Endothelial cell of umbilical vein (primary cell): ENCODE data around the gene PRDM10. TPM values are rescaled to one million over a fixed set of nuclear protein-coding genes. Genes with fewer than 3 reads are reported as not detected.

Experiments
- BruUV-seq: library from RNA; stranded (reverse); fragments of 400-500 nt; replicated peaks from 2 replicates; lab custom pipeline; 2021; lab: Mats Ljungman, UMichigan
- CTCF ChIA-PET: fragments of 300-600, 350-600 bp; sonication (Branson Sonifier 250); formaldehyde crosslinking; loops from one replicate; lab custom pipeline; 2021; ENCODE audit warnings: antibody characterized with exemption, inconsistent platforms; lab: Charles Lee
- POLR2A ChIA-PET: fragments of 300-600, 350-600 bp; sonication (Branson Sonifier 250); formaldehyde crosslinking; loops from one replicate; lab custom pipeline; 2021; ENCODE audit warnings: antibody characterized with exemption, inconsistent platforms; lab: Charles Lee
- DNase-seq: peaks from one replicate; pipeline ENCODE4 v3.0.0-alpha.2; 2011; ENCODE audit warnings: low read depth, low spot score
- FAIRE-seq: peaks from 2 replicates; lab custom pipeline; 2011; peaks lifted over from hg19 to GRCh38; lab: Jason Lieb, UNC
- H2AFZ ChIP-seq: 2 replicates; pipeline ENCODE4 v1.6.0; 2012; ENCODE audit warnings: low read depth, low read length, control low read depth, inconsistent platforms
- H3K27ac ChIP-seq: 2 replicates; pipeline ENCODE4 v1.5.1; 2011; ENCODE audit warnings: low read depth, mild to moderate bottlenecking, control low read depth, low read length, moderate library complexity; ENCODE audit not compliant: insufficient read depth
- H3K27me3 ChIP-seq, 2 experiments: 2 replicates each; pipeline versions ENCODE4 v1.6.0 to v1.6.1; 2011; ENCODE audit warnings: low read length in 2 of 2, mixed read lengths in 1 of 2; ENCODE audit not compliant: control insufficient read depth in 2 of 2, insufficient read depth in 2 of 2
- H3K36me3 ChIP-seq, 2 experiments: 2 replicates in 1 of 2; 3 replicates in 1 of 2; pipeline ENCODE4 v1.5.1; 2011; ENCODE audit warnings: low read length in 2 of 2, mild to moderate bottlenecking in 1 of 2, moderate library complexity in 1 of 2; ENCODE audit not compliant: control insufficient read depth in 2 of 2, insufficient read depth in 2 of 2; ENCODE audit errors: extremely low read depth in 1 of 2
- H3K4me1 ChIP-seq: 3 replicates; pipeline ENCODE4 v1.5.1; 2011; ENCODE audit warnings: mild to moderate bottlenecking, low read length; ENCODE audit not compliant: control insufficient read depth, insufficient read depth; ENCODE audit errors: extremely low read depth
- H3K4me2 ChIP-seq: 2 replicates; pipeline ENCODE4 v1.6.1; 2011; ENCODE audit warnings: low read length, control low read depth, mixed read lengths; ENCODE audit not compliant: insufficient read depth
- H3K4me3 ChIP-seq, 3 experiments: fragments of 200-600 bp in 1 of 3; sonication (generic), shearing (Covaris generic) in 1 of 3; replicated peaks in 1 of 3; 2 replicates each; pipeline ENCODE4 v1.5.1; 2011 to 2016; ENCODE audit warnings: control low read depth in 3 of 3, low read length in 3 of 3, mild to moderate bottlenecking in 2 of 3, inconsistent platforms in 1 of 3, low read depth in 1 of 3, moderate library complexity in 1 of 3; ENCODE audit not compliant: insufficient read depth in 1 of 3
- H3K79me2 ChIP-seq: 2 replicates; pipeline ENCODE4 v1.6.0; 2012; ENCODE audit warnings: low read length, inconsistent platforms; ENCODE audit not compliant: control insufficient read depth, insufficient read depth
- H3K9ac ChIP-seq: replicated peaks from 2 replicates; pipeline ENCODE3; 2011; ENCODE audit warnings: low read length, control low read depth; ENCODE audit not compliant: insufficient read depth; ENCODE audit errors: extremely low read depth
- H3K9me1 ChIP-seq: replicated peaks from 3 replicates; pipeline ENCODE4 v1.6.0; 2011; ENCODE audit warnings: mild to moderate bottlenecking, low read length; ENCODE audit not compliant: control insufficient read depth, insufficient read depth; ENCODE audit errors: extremely low read depth
- H3K9me3 ChIP-seq: replicated peaks from 2 replicates; pipeline ENCODE4 v1.5.1; 2012; ENCODE audit warnings: low read length, inconsistent platforms; ENCODE audit not compliant: control insufficient read depth, insufficient read depth
- H4K20me1 ChIP-seq: replicated peaks from 2 replicates; pipeline ENCODE3; 2011; ENCODE audit warnings: mild to moderate bottlenecking, low read length; ENCODE audit not compliant: control insufficient read depth, insufficient read depth; ENCODE audit errors: extremely low read depth
- EZH2 ChIP-seq: IDR thresholded peaks from 2 replicates; pipeline ENCODE4 v1.6.1; 2012; ENCODE audit warnings: borderline replicate concordance, low read depth, mild to moderate bottlenecking, moderate library complexity, low read length, inconsistent platforms; ENCODE audit not compliant: severe bottlenecking
- FOS ChIP-seq: IDR thresholded peaks from 2 replicates; pipeline ENCODE4 v1.6.1; 2011; ENCODE audit warnings: mild to moderate bottlenecking, low read length, moderate library complexity, borderline replicate concordance; ENCODE audit not compliant: insufficient read depth
- GATA2 ChIP-seq: IDR thresholded peaks from 2 replicates; pipeline ENCODE4 v1.7.0; 2011; ENCODE audit warnings: low read depth, mild to moderate bottlenecking, moderate library complexity, mixed read lengths, low read length; ENCODE audit not compliant: insufficient read length, insufficient read depth
- JUN ChIP-seq: IDR thresholded peaks from 2 replicates; pipeline ENCODE4 v1.6.1; 2011; ENCODE audit warnings: borderline replicate concordance, low read depth; ENCODE audit not compliant: insufficient read length, insufficient read depth
- MYC ChIP-seq: IDR thresholded peaks from one replicate; pipeline ENCODE4 v1.6.1; 2011; ENCODE audit warnings: mild to moderate bottlenecking, low read depth, low read length
- POLR2A ChIP-seq: IDR thresholded peaks from 2 replicates; pipeline ENCODE4 v1.6.1; 2012; ENCODE audit warnings: low read depth, mild to moderate bottlenecking, control low read depth, low read length
- POLR2AphosphoS5 ChIP-seq: IDR thresholded peaks from 2 replicates; pipeline ENCODE4 v1.6.1; 2012; ENCODE audit warnings: low read depth, mild to moderate bottlenecking, control low read depth, low read length, moderate library complexity; ENCODE audit not compliant: insufficient read depth
- dilution Hi-C: fragments of 300-500 bp; cut with MboI; formaldehyde crosslinking; loops from one replicate; pipeline ENCODE4 v1.15.0; 2019; ENCODE audit warnings: low sequenced_read_pairs; ENCODE audit not compliant: extremely low pct_ligation_motif_present
- intact Hi-C: fragments of 100-400 bp; cut with micrococcal nuclease; formaldehyde crosslinking; loops from one replicate; pipeline ENCODE4 v1.10.0; 2022
- polyA plus RNA-seq, 4 experiments: library from polyadenylated mRNA; depleted of rRNA in 3 of 4; stranded (reverse) in 3 of 4; unstranded in 1 of 4; fragments of >200 nt; gene quantifications; 2 replicates each; pipeline versions ENCODE4 v1.2.1 to v1.2.3, GENCODE V29; 2011 to 2012; ENCODE audit warnings: missing spikeins in 1 of 4
- total RNA-seq: library from RNA; stranded (reverse); gene quantifications from 2 replicates; pipeline ENCODE4 v1.2.3, GENCODE V29; 2021
- TF ChIP-seq, protein P1 (sequence below), 2 donors: IDR thresholded peaks; 1 replicate in 1 of 2; 2 replicates in 1 of 2; pipeline ENCODE4 v1.5.1; 2011; ENCODE audit warnings: low read length in 2 of 2, mild to moderate bottlenecking in 2 of 2, moderate library complexity in 2 of 2, control low read depth in 1 of 2, inconsistent platforms in 1 of 2, low read depth in 1 of 2; ENCODE audit not compliant: insufficient read depth in 1 of 2; ENCODE audit errors: extremely low read depth in 1 of 2
- TF ChIP-seq, protein P2 (sequence below): IDR thresholded peaks from 2 replicates; pipeline ENCODE4 v1.6.1; 2011; ENCODE audit not compliant: insufficient read depth, insufficient read length

The PRDM10 gene
- total and polyA plus RNA-seq, 2 donors (not counting 3 experiments of a cell fraction or from before 2014, with no cell fraction given): 9.6 to 13.0 TPM

DNA sequence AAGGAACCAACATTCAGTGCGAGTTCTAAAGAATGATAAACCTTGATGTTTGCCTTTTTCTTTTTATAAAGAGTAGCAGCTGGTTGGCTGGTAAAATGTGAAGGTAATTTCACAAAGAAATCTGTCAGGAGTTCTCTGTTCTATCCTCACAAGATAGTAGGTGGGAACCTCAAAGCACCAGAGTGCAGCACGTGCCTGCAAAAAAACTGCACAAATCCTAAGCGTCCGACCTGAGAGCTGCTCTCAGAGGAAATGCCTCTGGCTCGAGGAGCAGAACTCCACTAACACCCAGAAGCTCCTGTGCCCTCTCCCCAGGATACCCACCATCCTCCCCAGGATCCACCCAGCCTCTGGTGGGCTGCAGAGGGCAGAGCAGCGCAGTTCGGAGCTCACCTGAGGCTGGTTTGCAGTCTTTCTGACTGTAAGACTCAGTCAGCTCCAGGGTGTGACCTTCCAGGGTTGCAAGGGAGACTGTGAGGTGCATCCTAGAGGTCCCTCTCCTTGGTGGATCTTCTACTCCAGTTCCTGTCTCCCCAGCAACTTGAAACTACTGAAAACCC, 23.5 kb downstream of the PRDM10 start:
- no peak overlapping the region for H3K4me2 ChIP-seq
- no peak for DNase-seq
- H2AFZ ChIP-seq: no peak overlapping the region
- H3K9me3 ChIP-seq: no peaks in the 10 kb centered on the region
- no peaks in the 10 kb centered on the region for H3K36me3 ChIP-seq
- no peak overlapping the region for H3K9ac ChIP-seq
- no peaks in the 10 kb centered on the region for H3K9me1 ChIP-seq
- H3K4me3 ChIP-seq: no peak overlapping the region
- no peaks in the 10 kb centered on the region for H4K20me1 ChIP-seq
- ChIA-PET POLR2A (no interaction called here), CTCF (interaction anchor here (1.1 kb wide), 1 partner anchor 56 kb away, joined by 3 read pairs; no protein-coding TSS in a partner anchor)
- TF ChIP-seq, protein P1, sequence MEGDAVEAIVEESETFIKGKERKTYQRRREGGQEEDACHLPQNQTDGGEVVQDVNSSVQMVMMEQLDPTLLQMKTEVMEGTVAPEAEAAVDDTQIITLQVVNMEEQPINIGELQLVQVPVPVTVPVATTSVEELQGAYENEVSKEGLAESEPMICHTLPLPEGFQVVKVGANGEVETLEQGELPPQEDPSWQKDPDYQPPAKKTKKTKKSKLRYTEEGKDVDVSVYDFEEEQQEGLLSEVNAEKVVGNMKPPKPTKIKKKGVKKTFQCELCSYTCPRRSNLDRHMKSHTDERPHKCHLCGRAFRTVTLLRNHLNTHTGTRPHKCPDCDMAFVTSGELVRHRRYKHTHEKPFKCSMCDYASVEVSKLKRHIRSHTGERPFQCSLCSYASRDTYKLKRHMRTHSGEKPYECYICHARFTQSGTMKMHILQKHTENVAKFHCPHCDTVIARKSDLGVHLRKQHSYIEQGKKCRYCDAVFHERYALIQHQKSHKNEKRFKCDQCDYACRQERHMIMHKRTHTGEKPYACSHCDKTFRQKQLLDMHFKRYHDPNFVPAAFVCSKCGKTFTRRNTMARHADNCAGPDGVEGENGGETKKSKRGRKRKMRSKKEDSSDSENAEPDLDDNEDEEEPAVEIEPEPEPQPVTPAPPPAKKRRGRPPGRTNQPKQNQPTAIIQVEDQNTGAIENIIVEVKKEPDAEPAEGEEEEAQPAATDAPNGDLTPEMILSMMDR (IDR thresholded peaks at IDR 0.05; ENCODE audit: extremely low read depth in 1 of 2, insufficient read depth in 1 of 2, low read depth in 1 of 2, low read length in 2 of 2): no peak
- TF ChIP-seq, protein P2, sequence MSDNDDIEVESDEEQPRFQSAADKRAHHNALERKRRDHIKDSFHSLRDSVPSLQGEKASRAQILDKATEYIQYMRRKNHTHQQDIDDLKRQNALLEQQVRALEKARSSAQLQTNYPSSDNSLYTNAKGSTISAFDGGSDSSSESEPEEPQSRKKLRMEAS: no peak
- TF ChIP-seq MYC (no peak), POLR2A (no peak), FOS (no peak), JUN (no peak), GATA2 (no peak), POLR2AphosphoS5 (no peak), EZH2 (no peak)
- intact Hi-C loops: no loop called here
- no peaks in the 10 kb centered on the region for H3K79me2 ChIP-seq
- H3K27ac ChIP-seq: no peak overlapping the region
- no peaks in the 10 kb centered on the region for H3K27me3 ChIP-seq
- dilution Hi-C loops: no loop called here
- no peak for FAIRE-seq
- H3K4me1 ChIP-seq: no peaks in the 10 kb centered on the region
- BruUV-seq: no TSS peak
